Osteoblast (primary cell): ENCODE results near the gene CIP2A. TPM values are rescaled to one million over a fixed set of nuclear protein-coding genes. Genes with fewer than 3 reads are reported as not detected.

Experiments
- DNase-seq: peaks from one replicate; pipeline ENCODE4 v3.0.0; 2011; ENCODE audit warnings: low spot score, mixed read lengths; ENCODE audit not compliant: insufficient read length; ENCODE audit errors: missing footprints
- H2AFZ ChIP-seq: 2 replicates; pipeline ENCODE4 v1.6.0; 2011; ENCODE audit warnings: mild to moderate bottlenecking, low read length
- H3K27ac ChIP-seq: 2 replicates; pipeline ENCODE4 v1.5.1; 2011; ENCODE audit warnings: mild to moderate bottlenecking, low read depth, low read length, moderate library complexity
- H3K27me3 ChIP-seq: 2 replicates; pipeline ENCODE4 v1.6.0; 2012; ENCODE audit warnings: mild to moderate bottlenecking, control low read depth, inconsistent platforms, low read length, moderate library complexity; ENCODE audit not compliant: insufficient read depth
- H3K36me3 ChIP-seq: 2 replicates; pipeline ENCODE4 v1.5.1; 2011; ENCODE audit warnings: mild to moderate bottlenecking, low read length, control low read depth, moderate library complexity; ENCODE audit not compliant: insufficient read depth
- H3K4me1 ChIP-seq: 2 replicates; pipeline ENCODE4 v1.5.1; 2011; ENCODE audit warnings: mild to moderate bottlenecking, low read length, control low read depth, moderate library complexity; ENCODE audit not compliant: insufficient read depth
- H3K4me2 ChIP-seq: 2 replicates; pipeline ENCODE4 v1.6.0; 2011; ENCODE audit warnings: mild to moderate bottlenecking, low read length; ENCODE audit not compliant: insufficient read depth
- H3K4me3 ChIP-seq: fragments of 200-600 bp; sonication (generic); 3 replicates; pipeline ENCODE4 v1.5.1; 2012; ENCODE audit warnings: mild to moderate bottlenecking, low read length, inconsistent platforms; ENCODE audit not compliant: insufficient read depth
- H3K79me2 ChIP-seq: 2 replicates; pipeline ENCODE4 v1.6.0; 2012; ENCODE audit warnings: mild to moderate bottlenecking, low read length, control low read depth, inconsistent platforms; ENCODE audit not compliant: insufficient read depth
- H3K9me3 ChIP-seq: 2 replicates; pipeline ENCODE4 v1.5.1; 2011; ENCODE audit warnings: low read depth, low read length, control low read depth
- H4K20me1 ChIP-seq: 2 replicates; pipeline ENCODE4 v1.6.0; 2012; ENCODE audit warnings: mild to moderate bottlenecking, low read length, control low read depth; ENCODE audit not compliant: insufficient read depth
- CTCF ChIP-seq: IDR thresholded peaks from 2 replicates; pipeline ENCODE4 v1.5.1; 2011; ENCODE audit warnings: mild to moderate bottlenecking, low read depth, low read length, moderate library complexity; ENCODE audit errors: extremely low read depth
- total RNA-seq: library from RNA; depleted of rRNA; stranded (reverse); fragments of >200 nt; gene quantifications from 2 replicates; pipeline ENCODE4 v1.2.3, GENCODE V29; 2012

The CIP2A gene
- total RNA-seq, 1 donor: 6.9 TPM

GRCh38 chr3:108605491-108605890, 16.3 kb upstream of the CIP2A start:
- Histone ChIP-seq H3K36me3 (no peaks in the 10 kb centered on the region), H3K27me3 (no peaks in the 10 kb centered on the region), H3K79me2 (no peaks in the 10 kb centered on the region), H3K4me3 (no peak overlapping the region), H2AFZ (no peak overlapping the region), H3K9me3 (no peaks in the 10 kb centered on the region), H3K4me2 (no peak overlapping the region), H3K4me1 (peaks cover 6% of the 10 kb centered on the region), H3K27ac (no peak overlapping the region), H4K20me1 (no peaks in the 10 kb centered on the region)
- no peak for TF ChIP-seq CTCF
- no peak for DNase-seq

- no peak overlapping the region for H3K4me3 ChIP-seq
- no peaks in the 10 kb centered on the region for H3K9me3 ChIP-seq
- H3K4me2 ChIP-seq: no peak overlapping the region
- H4K20me1 ChIP-seq: no peaks in the 10 kb centered on the region
- H3K27ac ChIP-seq: no peak overlapping the region
- H3K79me2 ChIP-seq: no peaks in the 10 kb centered on the region
- DNase-seq: no peak
- H3K4me1 ChIP-seq: peaks cover 6% of the 10 kb centered on the region
- H3K36me3 ChIP-seq: no peaks in the 10 kb centered on the region
- no peak for TF ChIP-seq CTCF
- H2AFZ ChIP-seq: no peak overlapping the region
- H3K27me3 ChIP-seq: no peaks in the 10 kb centered on the region
Observed at GRCh38 chr3:108605028-108605427, 15.8 kb upstream of the CIP2A start.

- no peak overlapping the region for H2AFZ ChIP-seq
- H3K9me3 ChIP-seq: no peaks in the 10 kb centered on the region
- no peaks in the 10 kb centered on the region for H3K79me2 ChIP-seq
- no peak for DNase-seq
- H3K4me3 ChIP-seq: no peak overlapping the region
- H3K27me3 ChIP-seq: no peaks in the 10 kb centered on the region
- no peak for TF ChIP-seq CTCF
- no peaks in the 10 kb centered on the region for H4K20me1 ChIP-seq
- H3K27ac ChIP-seq: no peak overlapping the region
- peaks cover 6% of the 10 kb centered on the region for H3K4me1 ChIP-seq
- no peak overlapping the region for H3K4me2 ChIP-seq
- H3K36me3 ChIP-seq: no peaks in the 10 kb centered on the region
Observed at GRCh38 chr3:108603691-108604090, 14.5 kb upstream of the CIP2A start.

GRCh38 chr3:108602935-108603294, 13.7 kb upstream of the CIP2A start:
- no peak overlapping the region for H2AFZ ChIP-seq
- H3K4me1 ChIP-seq: peaks cover 6% of the 10 kb centered on the region
- H3K79me2 ChIP-seq: no peaks in the 10 kb centered on the region
- no peaks in the 10 kb centered on the region for H3K9me3 ChIP-seq
- no peaks in the 10 kb centered on the region for H3K36me3 ChIP-seq
- H3K4me3 ChIP-seq: no peak overlapping the region
- no peaks in the 10 kb centered on the region for H4K20me1 ChIP-seq
- H3K4me2 ChIP-seq: no peak overlapping the region
- no peaks in the 10 kb centered on the region for H3K27me3 ChIP-seq
- no peak overlapping the region for H3K27ac ChIP-seq
- no peak for DNase-seq
- no peak for TF ChIP-seq CTCF
